Activated naive CD4-positive, alpha-beta T cell treated with anti-CD3 and anti-CD28 coated beads, Interleukin-2, amount 10 ng/mL, durations not matched to agents 7 days and 5 days (primary cell): ENCODE results near the gene UBE2QL1.
A peak's percentile ranks its signal among the peaks of the same experiment; 100 is the strongest.

ENCODE experiments used
- CTCF ChIA-PET: fragments of 350-600 bp; sonication (Branson Sonifier 250); formaldehyde crosslinking; loops from one replicate; lab custom pipeline; 2021; ENCODE audit warnings: antibody characterized with exemption; lab: Charles Lee
- DNase-seq: peaks from one replicate; pipeline ENCODE4 v3.0.0-alpha.2; 2020
- H3K27ac Mint-ChIP-seq: one replicate; pipeline ENCODE4 v1.8.0; 2021; ENCODE audit warnings: mild to moderate bottlenecking, moderate library complexity, mixed read lengths
- H3K27me3 Mint-ChIP-seq: one replicate; pipeline ENCODE4 v1.8.0; 2021; ENCODE audit warnings: mild to moderate bottlenecking, mixed read lengths
- H3K36me3 Mint-ChIP-seq: one replicate; pipeline ENCODE4 v1.8.0; 2021; ENCODE audit warnings: mixed read lengths
- H3K4me1 Mint-ChIP-seq: one replicate; pipeline ENCODE4 v1.8.0; 2021; ENCODE audit warnings: mixed read lengths
- H3K4me3 Mint-ChIP-seq: one replicate; pipeline ENCODE4 v1.8.0; 2021; ENCODE audit warnings: mild to moderate bottlenecking, moderate library complexity, mixed read lengths
- H3K9me3 Mint-ChIP-seq: one replicate; pipeline ENCODE4 v1.8.0; 2021; ENCODE audit warnings: mixed read lengths

UBE2QL1 gene, protein sequence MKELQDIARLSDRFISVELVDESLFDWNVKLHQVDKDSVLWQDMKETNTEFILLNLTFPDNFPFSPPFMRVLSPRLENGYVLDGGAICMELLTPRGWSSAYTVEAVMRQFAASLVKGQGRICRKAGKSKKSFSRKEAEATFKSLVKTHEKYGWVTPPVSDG

GRCh38 chr5:6448622-6449464, at the start of gene UBE2QL1:
Gene UBE2QL1 (plus strand): TSS chr5:6448859. CDS start chr5:6448894, 35 bp downstream.
- Mint-ChIP-seq H3K36me3 (no peaks in the 10 kb centered on the region), H3K27me3 (peaks cover 22% of the 10 kb centered on the region), H3K4me1 (peaks cover 7% of the 10 kb centered on the region), H3K27ac (no peak within 1 kb of the TSS), H3K4me3 (peak within 1 kb of the TSS; percentile 57), H3K9me3 (no peaks in the 10 kb centered on the region)
- CTCF ChIA-PET = interaction anchor here (1.1 kb wide), 1 partner anchor 13 kb away, joined by 3 read pairs; no protein-coding TSS in a partner anchor
- peak; percentile 27 for DNase-seq

- Mint-ChIP-seq H3K27me3 (no peaks in the 10 kb centered on the region), H3K4me1 (no peaks in the 10 kb centered on the region), H3K36me3 (no peaks in the 10 kb centered on the region), H3K27ac (no peak overlapping the region), H3K9me3 (no peaks in the 10 kb centered on the region), H3K4me3 (no peak overlapping the region)
- CTCF ChIA-PET = interaction anchor here (0.5 kb wide), 1 partner anchor 178 kb away, joined by 3 read pairs; no protein-coding TSS in a partner anchor
- DNase-seq = no peak
Observed at GRCh38 chr5:6399980-6400910, 48.4 kb upstream of the UBE2QL1 start.

DNA sequence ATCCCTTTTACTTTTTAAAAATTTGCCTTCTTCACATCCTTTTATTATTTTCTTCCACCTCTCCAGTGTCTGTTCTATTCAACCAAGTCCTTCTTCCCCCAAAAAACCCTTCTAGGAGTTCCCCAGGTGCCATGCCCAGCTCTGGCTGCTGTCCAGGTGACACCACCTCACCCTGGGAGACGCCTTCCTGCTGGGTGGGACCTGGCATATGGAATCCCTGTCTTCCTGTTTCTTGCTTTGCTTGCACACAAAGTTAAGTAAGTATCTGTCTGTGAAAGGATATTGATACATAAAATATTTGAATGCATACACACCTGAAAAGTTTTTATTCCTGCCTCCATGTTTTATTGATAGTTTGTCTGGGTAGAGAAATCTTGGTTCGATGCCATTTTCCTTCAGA, 47.2 kb upstream of the UBE2QL1 start:
- Mint-ChIP-seq H3K4me3 (no peak overlapping the region), H3K27me3 (no peaks in the 10 kb centered on the region), H3K4me1 (no peaks in the 10 kb centered on the region), H3K36me3 (no peaks in the 10 kb centered on the region), H3K9me3 (no peaks in the 10 kb centered on the region), H3K27ac (no peak overlapping the region)
- no peak for DNase-seq
- CTCF ChIA-PET = no interaction called here

DNA sequence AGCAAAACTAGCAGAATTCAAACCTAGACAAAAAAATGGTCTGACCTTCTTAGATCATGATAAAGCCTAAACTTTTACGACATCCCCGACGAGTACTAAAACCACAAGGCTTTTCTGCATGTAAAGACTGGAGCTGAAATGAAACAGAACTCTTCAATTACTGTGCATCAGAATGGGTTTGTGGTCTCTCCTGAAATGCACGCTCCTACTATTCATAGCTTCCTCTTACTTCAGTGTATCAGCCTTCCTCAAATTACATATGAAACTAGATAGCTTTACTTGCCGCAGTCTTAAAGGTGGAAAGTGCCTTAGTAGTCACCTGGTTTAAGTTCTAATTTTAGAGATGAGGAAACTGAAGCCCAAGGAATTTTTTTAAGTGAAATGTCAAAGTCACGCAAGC, 45.7 kb upstream of the UBE2QL1 start:
- Mint-ChIP-seq H3K4me3 (no peak overlapping the region), H3K27ac (no peak overlapping the region), H3K9me3 (no peaks in the 10 kb centered on the region), H3K27me3 (no peaks in the 10 kb centered on the region), H3K4me1 (no peaks in the 10 kb centered on the region), H3K36me3 (no peaks in the 10 kb centered on the region)
- CTCF ChIA-PET = interaction anchor here (0.7 kb wide), 1 partner anchor 1464 kb away, joined by 3 read pairs; no protein-coding TSS in a partner anchor
- no peak for DNase-seq

GRCh38 chr5:6403416-6403815, 45.2 kb upstream of the UBE2QL1 start:
- no peaks in the 10 kb centered on the region for H3K27me3 Mint-ChIP-seq
- CTCF ChIA-PET = interaction anchor here (0.7 kb wide), 1 partner anchor 1465 kb away, joined by 3 read pairs; no protein-coding TSS in a partner anchor
- no peak overlapping the region for H3K27ac Mint-ChIP-seq

DNA sequence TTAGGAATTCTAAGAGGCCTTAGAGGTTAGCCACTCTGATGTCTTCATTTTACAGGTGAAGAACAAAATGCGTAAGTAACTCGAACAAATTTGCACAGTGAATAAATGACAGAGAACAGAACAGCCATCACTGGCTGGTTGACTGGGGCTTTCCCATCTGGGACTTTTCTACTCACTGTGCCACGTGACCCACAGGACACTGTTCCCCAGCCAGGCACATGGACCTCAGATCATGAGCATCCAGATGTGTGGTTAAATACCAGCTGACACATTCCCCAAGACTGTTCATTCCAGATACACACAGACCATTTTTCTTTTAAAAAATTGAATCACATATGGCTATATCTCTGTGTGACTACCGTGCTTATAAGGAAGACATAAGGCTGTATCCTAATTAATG, 44.5 kb upstream of the UBE2QL1 start:
- CTCF ChIA-PET = no interaction called here
- no peak overlapping the region for H3K27ac Mint-ChIP-seq
- H3K9me3 Mint-ChIP-seq = no peaks in the 10 kb centered on the region
- no peaks in the 10 kb centered on the region for H3K36me3 Mint-ChIP-seq
- DNase-seq = no peak
- no peaks in the 10 kb centered on the region for H3K4me1 Mint-ChIP-seq
- H3K27me3 Mint-ChIP-seq = no peaks in the 10 kb centered on the region
- H3K4me3 Mint-ChIP-seq = no peak overlapping the region

More at GRCh38 chr5:6403416-6403815, 45.2 kb upstream of the UBE2QL1 start:
- Mint-ChIP-seq H3K4me1 (no peaks in the 10 kb centered on the region), H3K4me3 (no peak overlapping the region), H3K9me3 (no peaks in the 10 kb centered on the region), H3K36me3 (no peaks in the 10 kb centered on the region)
- no peak for DNase-seq

DNA sequence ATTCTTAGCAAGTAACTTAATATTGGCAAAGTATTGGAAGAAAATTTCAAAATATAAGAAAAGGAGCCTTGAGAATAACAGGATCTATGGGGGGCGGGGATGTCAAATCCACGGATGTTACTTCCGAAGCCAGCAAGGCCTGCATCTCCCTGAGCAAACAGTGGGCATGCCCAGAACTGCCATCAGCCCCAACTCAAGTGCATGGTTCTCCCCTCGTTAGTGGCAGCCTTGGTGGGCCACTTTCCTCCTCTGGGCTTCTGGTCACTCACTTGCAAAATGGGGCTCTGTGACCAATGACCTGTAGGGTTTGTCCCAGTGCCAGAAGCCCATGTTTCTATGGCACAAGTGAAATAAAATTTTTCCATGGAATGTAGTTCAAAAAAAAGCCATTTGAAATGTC, 43.1 kb upstream of the UBE2QL1 start:
- H3K27me3 Mint-ChIP-seq = no peaks in the 10 kb centered on the region
- no peak overlapping the region for H3K27ac Mint-ChIP-seq
- DNase-seq = no peak
- H3K36me3 Mint-ChIP-seq = no peaks in the 10 kb centered on the region
- no peaks in the 10 kb centered on the region for H3K9me3 Mint-ChIP-seq
- CTCF ChIA-PET = no interaction called here
- no peaks in the 10 kb centered on the region for H3K4me1 Mint-ChIP-seq
- H3K4me3 Mint-ChIP-seq = no peak overlapping the region

DNA sequence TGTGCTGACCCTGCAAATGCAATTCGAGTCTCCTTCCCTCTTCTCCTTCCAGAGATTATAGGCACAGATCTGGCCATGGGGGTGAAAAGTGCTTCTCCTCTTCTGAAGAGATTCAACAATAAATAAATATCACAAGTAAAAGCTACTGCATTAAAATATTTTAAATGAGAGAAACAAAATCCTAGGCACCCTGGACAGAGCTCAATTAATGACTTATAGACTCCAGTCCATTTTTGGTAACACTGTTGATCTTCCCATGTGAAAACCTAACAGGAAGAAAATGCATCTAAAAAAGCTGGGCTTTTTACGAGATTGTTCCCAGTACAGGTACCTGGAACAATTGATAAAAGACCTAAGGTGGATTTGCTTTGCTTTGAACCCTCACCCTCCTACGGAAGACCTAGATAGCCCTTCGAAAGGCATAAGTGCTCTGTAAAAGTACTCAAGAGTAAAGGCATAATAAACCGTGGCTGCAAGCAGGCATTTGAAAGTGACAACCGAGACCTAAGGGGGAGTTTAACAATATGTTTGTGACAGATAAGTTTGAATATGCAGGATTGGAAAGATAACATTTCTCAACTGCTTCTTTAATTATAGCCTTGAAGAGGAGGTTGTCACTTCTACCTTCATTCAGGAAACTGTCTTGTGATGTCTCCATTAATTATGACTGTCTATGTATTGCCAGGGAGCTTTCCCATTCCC, 41.0 kb upstream of the UBE2QL1 start:
- no peak for DNase-seq
- Mint-ChIP-seq H3K27ac (no peak overlapping the region), H3K4me3 (no peak overlapping the region), H3K27me3 (peaks cover 10% of the 10 kb centered on the region), H3K9me3 (no peaks in the 10 kb centered on the region), H3K36me3 (no peaks in the 10 kb centered on the region), H3K4me1 (no peaks in the 10 kb centered on the region)
- CTCF ChIA-PET = no interaction called here

GRCh38 chr5:6408260-6408596, 40.4 kb upstream of the UBE2QL1 start:
- peaks cover 15% of the 10 kb centered on the region for H3K27me3 Mint-ChIP-seq
- no peak overlapping the region for H3K4me3 Mint-ChIP-seq
- no peak overlapping the region for H3K27ac Mint-ChIP-seq
- no peak for DNase-seq
- no peaks in the 10 kb centered on the region for H3K36me3 Mint-ChIP-seq
- no peaks in the 10 kb centered on the region for H3K9me3 Mint-ChIP-seq
- CTCF ChIA-PET = no interaction called here
- H3K4me1 Mint-ChIP-seq = no peaks in the 10 kb centered on the region

DNA sequence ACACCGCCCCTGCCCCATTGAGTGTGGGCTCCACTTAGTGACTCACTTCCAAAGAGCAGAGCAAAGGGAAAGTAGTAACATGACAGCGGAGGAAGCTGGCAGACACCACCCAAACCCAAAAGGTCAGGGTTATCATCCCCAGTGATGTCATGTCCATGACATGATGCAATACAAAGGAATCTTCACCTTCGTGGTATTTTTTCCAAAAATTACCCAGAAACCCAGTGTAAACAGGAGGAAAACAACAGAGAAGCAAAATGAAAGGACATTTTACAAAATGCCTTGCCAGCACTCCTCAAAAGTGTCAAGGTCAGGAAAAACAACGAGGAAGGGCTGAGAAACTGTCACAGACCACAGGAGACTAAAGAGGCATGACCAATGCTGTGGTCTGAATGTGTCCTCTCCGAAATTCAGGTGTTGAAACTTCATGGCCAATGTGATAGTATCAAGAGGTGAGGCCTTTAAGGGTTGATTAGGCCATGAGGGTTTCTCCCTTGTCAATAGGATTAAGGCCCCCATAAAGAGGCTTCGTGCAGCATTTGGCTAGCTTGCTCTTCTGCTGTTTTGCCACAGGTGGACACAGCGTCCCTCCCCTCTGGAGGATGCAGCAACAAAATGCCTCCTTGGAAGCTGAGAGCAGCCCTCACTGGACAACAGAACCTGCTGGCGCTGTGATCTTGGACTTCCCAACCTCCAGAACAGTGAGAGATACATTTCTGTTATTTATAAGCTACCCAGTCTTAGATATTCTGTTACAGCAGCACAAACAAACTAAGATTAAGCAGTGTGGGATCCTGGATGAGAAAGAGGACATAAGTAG, 39.8 kb upstream of the UBE2QL1 start:
- H3K4me3 Mint-ChIP-seq = no peak overlapping the region
- no peaks in the 10 kb centered on the region for H3K36me3 Mint-ChIP-seq
- H3K4me1 Mint-ChIP-seq = no peaks in the 10 kb centered on the region
- peaks cover 16% of the 10 kb centered on the region for H3K27me3 Mint-ChIP-seq
- CTCF ChIA-PET = no interaction called here
- no peak for DNase-seq
- no peak overlapping the region for H3K27ac Mint-ChIP-seq
- H3K9me3 Mint-ChIP-seq = no peaks in the 10 kb centered on the region

DNA sequence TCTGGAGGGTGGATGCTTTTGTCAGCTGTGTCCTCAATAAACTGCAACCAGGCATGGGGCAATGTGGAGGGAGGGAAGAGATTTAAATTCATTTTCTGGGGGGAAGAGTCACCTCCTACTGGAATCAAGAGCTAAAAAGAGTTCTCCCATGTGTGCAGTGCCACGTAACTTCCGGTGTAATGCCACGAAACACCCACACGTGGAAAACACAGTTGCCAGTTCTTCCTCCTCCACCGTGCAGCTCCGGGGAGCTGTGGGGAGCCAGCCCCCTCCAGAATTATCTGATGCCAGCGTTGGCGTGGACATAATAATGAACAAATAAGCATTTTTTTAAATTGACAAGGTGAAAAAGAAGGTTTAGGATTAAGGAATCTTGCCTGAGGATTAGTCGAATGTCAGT, 38.2 kb upstream of the UBE2QL1 start:
- no peaks in the 10 kb centered on the region for H3K36me3 Mint-ChIP-seq
- no peaks in the 10 kb centered on the region for H3K9me3 Mint-ChIP-seq
- peaks cover 16% of the 10 kb centered on the region for H3K27me3 Mint-ChIP-seq
- no peaks in the 10 kb centered on the region for H3K4me1 Mint-ChIP-seq
- no peak overlapping the region for H3K27ac Mint-ChIP-seq
- H3K4me3 Mint-ChIP-seq = no peak overlapping the region
- CTCF ChIA-PET = no interaction called here
- no peak for DNase-seq

DNA sequence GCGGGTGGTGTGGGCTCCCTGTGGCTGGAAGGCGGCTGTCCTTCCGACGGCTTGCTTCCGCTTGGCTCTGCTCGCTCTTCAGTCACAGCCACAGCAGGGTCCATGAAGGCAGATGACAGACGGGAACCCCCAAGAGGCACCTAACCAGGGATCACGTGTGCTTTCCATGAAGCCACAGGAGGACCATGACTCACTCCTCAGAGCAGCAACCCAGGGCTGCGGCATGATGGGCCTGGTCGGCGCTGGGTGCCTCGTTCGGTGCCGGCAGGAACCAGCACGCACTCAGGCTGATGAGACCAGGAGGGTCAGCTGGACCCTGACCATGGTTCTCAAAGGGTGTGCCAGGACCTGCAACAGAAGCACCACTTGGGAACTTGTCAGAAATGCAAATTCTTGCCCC, 37.5 kb upstream of the UBE2QL1 start:
- no peaks in the 10 kb centered on the region for H3K9me3 Mint-ChIP-seq
- no peak for DNase-seq
- CTCF ChIA-PET = no interaction called here
- H3K27ac Mint-ChIP-seq = no peak overlapping the region
- no peak overlapping the region for H3K4me3 Mint-ChIP-seq
- no peaks in the 10 kb centered on the region for H3K4me1 Mint-ChIP-seq
- H3K36me3 Mint-ChIP-seq = no peaks in the 10 kb centered on the region
- peaks cover 20% of the 10 kb centered on the region for H3K27me3 Mint-ChIP-seq

DNA sequence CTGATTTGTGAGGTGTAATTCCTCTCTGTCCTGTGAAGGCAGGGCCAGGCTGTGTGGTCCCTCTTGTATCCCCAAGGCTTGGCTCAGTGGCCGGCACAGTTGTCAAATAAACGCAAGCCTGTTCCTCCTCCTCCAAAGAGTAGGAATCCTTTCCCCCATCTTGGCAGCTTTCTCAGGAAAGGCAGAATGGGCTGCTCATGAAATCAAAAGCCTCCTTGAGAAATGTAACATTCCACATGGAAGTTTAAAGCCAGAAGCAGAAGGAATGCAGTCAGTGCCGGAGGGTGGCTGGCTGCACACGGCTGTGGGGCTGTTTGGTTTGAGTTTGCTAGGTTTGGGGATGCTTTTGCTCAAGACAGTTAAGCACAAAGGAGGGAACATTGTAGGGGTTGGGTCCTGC, 35.8 kb upstream of the UBE2QL1 start:
- Mint-ChIP-seq H3K27me3 (peaks cover 28% of the 10 kb centered on the region), H3K9me3 (no peaks in the 10 kb centered on the region), H3K4me3 (no peak overlapping the region), H3K27ac (no peak overlapping the region), H3K4me1 (no peaks in the 10 kb centered on the region), H3K36me3 (no peaks in the 10 kb centered on the region)
- no peak for DNase-seq
- CTCF ChIA-PET = no interaction called here
